Keratinocyte (primary cell): ENCODE data around the gene CAP2. TPM values are rescaled to one million over a fixed set of nuclear protein-coding genes. Genes with fewer than 3 reads are reported as not detected.

Experiments used
- DNase-seq: peaks from one replicate; pipeline ENCODE4 v3.0.0-alpha.2; 2011; ENCODE audit warnings: low read depth, missing footprints, low spot score
- FAIRE-seq: peaks from 2 replicates; lab custom pipeline; 2011; peaks lifted over from hg19 to GRCh38; lab: Jason Lieb, UNC
- H2AFZ ChIP-seq: 2 replicates; pipeline ENCODE4 v1.6.0; 2012; ENCODE audit warnings: low read length, control low read depth, inconsistent platforms; ENCODE audit not compliant: control insufficient read depth
- H3K27ac ChIP-seq: 2 replicates; pipeline ENCODE4 v1.5.1; 2011; ENCODE audit warnings: low read length; ENCODE audit not compliant: control insufficient read depth, insufficient read depth
- H3K27me3 ChIP-seq: 3 replicates; pipeline ENCODE4 v1.6.0; 2011; ENCODE audit warnings: low read length; ENCODE audit not compliant: control insufficient read depth, insufficient read depth; ENCODE audit errors: extremely low read depth
- H3K36me3 ChIP-seq, 2 experiments: 2 replicates in 1 of 2; 3 replicates in 1 of 2; pipeline ENCODE4 v1.5.1; 2011; ENCODE audit warnings: low read length in 2 of 2, mild to moderate bottlenecking in 1 of 2; ENCODE audit not compliant: control insufficient read depth in 2 of 2, insufficient read depth in 2 of 2; ENCODE audit errors: extremely low read depth in 1 of 2
- H3K4me1 ChIP-seq: 3 replicates; pipeline ENCODE4 v1.5.1; 2011; ENCODE audit warnings: low read length; ENCODE audit not compliant: control insufficient read depth, insufficient read depth; ENCODE audit errors: extremely low read depth
- H3K4me2 ChIP-seq: 3 replicates; pipeline ENCODE4 v1.6.0; 2011; ENCODE audit warnings: low read depth, low read length; ENCODE audit not compliant: control insufficient read depth, insufficient read depth; ENCODE audit errors: extremely low read depth
- H3K4me3 ChIP-seq, 3 experiments: fragments of 200-600 bp in 1 of 3; sonication (generic) in 1 of 3; 2 replicates in 2 of 3; 3 replicates in 1 of 3; pipeline ENCODE4 v1.5.1; 2011 to 2016; ENCODE audit warnings: low read length in 3 of 3, mild to moderate bottlenecking in 3 of 3, control low read depth in 2 of 3, inconsistent platforms in 1 of 3, low read depth in 1 of 3, mixed read lengths in 1 of 3, mixed run types in 1 of 3, moderate library complexity in 1 of 3; ENCODE audit not compliant: control insufficient read depth in 2 of 3, insufficient read depth in 2 of 3; ENCODE audit errors: extremely low read depth in 1 of 3
- H3K79me2 ChIP-seq: 2 replicates; pipeline ENCODE4 v1.6.0; 2012; ENCODE audit warnings: low read length; ENCODE audit not compliant: control insufficient read depth, insufficient read depth
- H3K9ac ChIP-seq: 3 replicates; pipeline ENCODE4 v1.6.0; 2011; ENCODE audit warnings: low read length; ENCODE audit not compliant: control insufficient read depth, insufficient read depth; ENCODE audit errors: extremely low read depth
- H3K9me1 ChIP-seq: 3 replicates; pipeline ENCODE4 v1.6.0; 2011; ENCODE audit warnings: low read length; ENCODE audit not compliant: control insufficient read depth, insufficient read depth; ENCODE audit errors: extremely low read depth
- H3K9me3 ChIP-seq: 2 replicates; pipeline ENCODE4 v1.5.1; 2012; ENCODE audit warnings: low read depth, low read length; ENCODE audit not compliant: control insufficient read depth
- H4K20me1 ChIP-seq: 3 replicates; pipeline ENCODE4 v1.6.0; 2011; ENCODE audit warnings: low read length; ENCODE audit not compliant: control insufficient read depth, insufficient read depth; ENCODE audit errors: extremely low read depth
- CTCF ChIP-seq, 3 experiments: IDR thresholded peaks in 1 of 3; conservative IDR thresholded peaks in 1 of 3; optimal IDR thresholded peaks in 1 of 3; 2 replicates in 2 of 3; 3 replicates in 1 of 3; pipeline versions ENCODE3 to v1.5.1; 2011; ENCODE audit warnings: low read length in 3 of 3, mild to moderate bottlenecking in 3 of 3, moderate library complexity in 2 of 3, control low read depth in 1 of 3, inconsistent platforms in 1 of 3; ENCODE audit not compliant: insufficient read depth in 2 of 3; ENCODE audit errors: extremely low read depth in 1 of 3
- EZH2 ChIP-seq: IDR thresholded peaks from one replicate; pipeline ENCODE4 v1.6.1; 2012; ENCODE audit warnings: inconsistent platforms, mild to moderate bottlenecking, low read length, moderate library complexity
- dilution Hi-C: fragments of 300-500 bp; cut with MboI; formaldehyde crosslinking; loops from one replicate; pipeline ENCODE4 v1.7.0; 2020; ENCODE audit warnings: low sequenced_read_pairs; ENCODE audit not compliant: extremely low pct_ligation_motif_present
- polyA plus RNA-seq, 5 experiments: library from polyadenylated mRNA; depleted of rRNA in 3 of 5; stranded (reverse) in 3 of 5; stranded (forward) in 1 of 5; unstranded in 1 of 5; fragments of >200 nt; gene quantifications; 1 replicate in 1 of 5; 2 replicates in 3 of 5; 3 replicates in 1 of 5; pipeline versions ENCODE4 v1.2.1 to v1.2.3, GENCODE V29; 2011 to 2012; ENCODE audit warnings: missing spikeins in 2 of 5, low read depth in 1 of 5, low replicate concordance in 1 of 5

CAP2 gene
- polyA plus RNA-seq, 1 donor (not counting 4 experiments of a cell fraction or from before 2014, with no cell fraction given) = 12.1 TPM

GRCh38 chr6:17493286-17493685 is 99.9 kb downstream of the CAP2 start:
- no peak overlapping the region for H3K27ac ChIP-seq
- H2AFZ ChIP-seq = no peak overlapping the region
- H4K20me1 ChIP-seq = no peaks in the 10 kb centered on the region
- H3K36me3 ChIP-seq = peaks cover 0 to 3% of the 10 kb centered on the region in 2 experiments
- no peak overlapping the region for H3K4me2 ChIP-seq
- no peaks in the 10 kb centered on the region for H3K4me1 ChIP-seq
- H3K9me1 ChIP-seq = no peaks in the 10 kb centered on the region
- no peak for FAIRE-seq
- no peak overlapping the region for H3K9ac ChIP-seq
- dilution Hi-C loops = no loop called here
- no peak overlapping the region for H3K4me3 ChIP-seq
- TF ChIP-seq CTCF (optimal IDR thresholded peaks at IDR 0.05 in 1 of 3, IDR thresholded peaks at IDR 0.05 in 1 of 3, conservative IDR thresholded peaks at IDR 0.05 in 1 of 3; ENCODE audit: extremely low read depth in 1 of 3, insufficient read depth in 2 of 3, low read length in 3 of 3) (no peak), EZH2 (no peak)
- DNase-seq = no peak
- H3K79me2 ChIP-seq = no peaks in the 10 kb centered on the region
- no peaks in the 10 kb centered on the region for H3K9me3 ChIP-seq
- H3K27me3 ChIP-seq = no peaks in the 10 kb centered on the region

- dilution Hi-C loops = no loop called here
- FAIRE-seq (no peak), DNase-seq (no peak)
- Histone ChIP-seq H3K9me1 (no peaks in the 10 kb centered on the region), H3K79me2 (no peaks in the 10 kb centered on the region), H3K9ac (no peak overlapping the region), H3K4me2 (no peak overlapping the region), H2AFZ (no peak overlapping the region), H3K4me1 (no peaks in the 10 kb centered on the region), H3K36me3 (no peaks in the 10 kb centered on the region), H3K27ac (no peak overlapping the region), H3K9me3 (no peaks in the 10 kb centered on the region), H4K20me1 (no peaks in the 10 kb centered on the region), H3K4me3 (no peak overlapping the region), H3K27me3 (no peaks in the 10 kb centered on the region)
- no peak for TF ChIP-seq EZH2
- TF ChIP-seq CTCF (optimal IDR thresholded peaks at IDR 0.05 in 1 of 3, IDR thresholded peaks at IDR 0.05 in 1 of 3, conservative IDR thresholded peaks at IDR 0.05 in 1 of 3; ENCODE audit: extremely low read depth in 1 of 3, insufficient read depth in 2 of 3, low read length in 3 of 3) = no peak
Measured at GRCh38 chr6:17494177-17494576, 100.8 kb downstream of the CAP2 start.
